ENCODE data around the gene GRIA3. TPM values are rescaled to one million over a fixed set of nuclear protein-coding genes. Genes with fewer than 3 reads are reported as not detected.
"Not testable (repeated sequence)": the region's sequence is repeated elsewhere in the genome, so short reads cannot be mapped to it uniquely, and the experiment has no call there.

The GRIA3 gene
- total RNA-seq, 2 experiments from 2014 or later, result not detected

- no peaks in the 10 kb centered on the region for H3K36me3 Mint-ChIP-seq (ENCODE audit: low read depth)
- ChIA-PET CTCF (no interaction called here), POLR2A (no interaction called here)
- H3K4me3 Mint-ChIP-seq, result no peak overlapping the region
- no peaks in the 10 kb centered on the region for H3K4me1 Mint-ChIP-seq
- no peaks in the 10 kb centered on the region for H3K9me3 Mint-ChIP-seq
- no peak for DNase-seq
- H3K27ac Mint-ChIP-seq, result no peak overlapping the region
- H3K27me3 Mint-ChIP-seq, result peaks cover 2% of the 10 kb centered on the region
Observed at GRCh38 chrX:123481913-123482851, 298.1 kb downstream of the GRIA3 start.

GRCh38 chrX:123486297-123486696 is 302.2 kb downstream of the GRIA3 start:
- CTCF ChIA-PET, result no interaction called here

DNA sequence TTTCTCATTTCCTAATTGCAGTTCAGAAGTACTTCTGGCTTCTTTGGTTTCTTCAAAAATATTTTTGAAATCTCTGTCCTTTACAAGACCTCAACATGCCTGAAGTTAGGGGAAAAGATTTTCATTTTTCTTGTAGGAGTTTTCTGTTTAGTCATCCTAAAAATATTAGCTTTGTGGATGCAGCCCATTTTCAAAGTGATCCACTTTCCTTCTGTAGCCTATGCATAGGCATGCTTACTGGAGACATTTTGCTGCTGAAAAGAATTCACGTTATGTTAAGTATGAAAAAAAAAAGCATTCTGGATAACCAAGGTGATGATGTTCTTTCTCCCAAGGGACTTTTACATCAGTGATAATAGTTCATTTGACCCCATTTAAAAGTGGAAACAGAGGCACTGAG is 303.2 kb downstream of the GRIA3 start:
- POLR2A ChIA-PET, result no interaction called here
- no peaks in the 10 kb centered on the region for H3K27me3 Mint-ChIP-seq
- H3K36me3 Mint-ChIP-seq (ENCODE audit: low read depth), result no peaks in the 10 kb centered on the region
- H3K9me3 Mint-ChIP-seq, result no peaks in the 10 kb centered on the region
- DNase-seq, result no peak
- H3K4me3 Mint-ChIP-seq, result no peak overlapping the region
- CTCF ChIA-PET, result no interaction called here
- H3K27ac Mint-ChIP-seq, result no peak overlapping the region
- H3K4me1 Mint-ChIP-seq, result no peaks in the 10 kb centered on the region

More at GRCh38 chrX:123486297-123486696, 302.2 kb downstream of the GRIA3 start:
- H3K4me3 Mint-ChIP-seq, result no peak overlapping the region
- DNase-seq, result no peak
- no peaks in the 10 kb centered on the region for H3K27me3 Mint-ChIP-seq
- no peaks in the 10 kb centered on the region for H3K4me1 Mint-ChIP-seq
- no peak overlapping the region for H3K27ac Mint-ChIP-seq
- H3K36me3 Mint-ChIP-seq (ENCODE audit: low read depth), result no peaks in the 10 kb centered on the region
- POLR2A ChIA-PET, result no interaction called here
- no peaks in the 10 kb centered on the region for H3K9me3 Mint-ChIP-seq

DNA sequence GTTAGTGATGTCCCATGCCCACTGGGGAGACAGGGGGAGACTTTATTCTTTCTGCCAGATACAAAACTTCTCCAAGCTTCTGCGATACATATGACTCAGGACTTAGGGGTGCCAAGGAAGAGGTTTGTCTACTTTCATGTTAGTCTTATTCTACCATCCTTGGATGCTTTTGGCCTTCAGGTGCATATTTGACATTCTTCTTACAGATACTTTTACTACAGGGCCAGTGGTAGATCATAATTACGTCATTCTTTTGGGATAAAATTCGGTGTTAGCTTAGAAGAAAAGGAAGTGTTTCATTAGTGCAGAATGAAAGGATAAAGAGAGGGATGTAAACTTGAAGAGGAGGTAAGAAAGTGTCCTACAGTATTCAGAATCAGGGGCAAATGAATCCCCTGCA is 303.6 kb downstream of the GRIA3 start:
- no peak overlapping the region for H3K27ac Mint-ChIP-seq
- no peak for DNase-seq
- CTCF ChIA-PET, result no interaction called here
- no peak overlapping the region for H3K4me3 Mint-ChIP-seq
- POLR2A ChIA-PET, result no interaction called here
- no peaks in the 10 kb centered on the region for H3K36me3 Mint-ChIP-seq (ENCODE audit: low read depth)
- H3K9me3 Mint-ChIP-seq, result no peaks in the 10 kb centered on the region
- no peaks in the 10 kb centered on the region for H3K27me3 Mint-ChIP-seq
- no peaks in the 10 kb centered on the region for H3K4me1 Mint-ChIP-seq

DNA sequence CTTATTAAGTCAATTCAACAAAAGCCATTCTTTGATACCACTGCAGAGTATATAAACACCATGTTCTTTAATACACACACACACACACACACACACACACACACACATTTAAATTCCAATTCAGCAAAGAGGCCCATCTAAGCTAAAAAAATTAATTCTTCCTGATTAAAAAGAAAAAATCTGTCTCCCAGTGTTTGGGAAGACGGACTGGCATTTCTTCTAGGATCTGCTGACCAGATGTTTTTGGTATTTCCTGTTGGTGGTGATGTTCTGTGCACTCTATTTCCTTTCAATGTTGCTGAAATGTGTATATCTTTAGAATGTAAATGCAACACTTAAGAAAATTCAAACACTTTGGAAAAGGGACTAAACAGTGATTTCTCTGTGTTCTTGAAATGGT is 304.9 kb downstream of the GRIA3 start:
- H3K9me3 Mint-ChIP-seq, result no peaks in the 10 kb centered on the region
- H3K27ac Mint-ChIP-seq, result no peak overlapping the region
- POLR2A ChIA-PET, result no interaction called here
- H3K4me1 Mint-ChIP-seq, result no peaks in the 10 kb centered on the region
- no peak for DNase-seq
- no peak overlapping the region for H3K4me3 Mint-ChIP-seq
- CTCF ChIA-PET, result no interaction called here
- no peaks in the 10 kb centered on the region for H3K27me3 Mint-ChIP-seq
- H3K36me3 Mint-ChIP-seq (ENCODE audit: low read depth), result no peaks in the 10 kb centered on the region

- no peak for DNase-seq
- H3K27me3 Mint-ChIP-seq, result no peaks in the 10 kb centered on the region
- no peak overlapping the region for H3K4me3 Mint-ChIP-seq
- no peaks in the 10 kb centered on the region for H3K4me1 Mint-ChIP-seq
- ChIA-PET POLR2A (no interaction called here), CTCF (no interaction called here)
- H3K36me3 Mint-ChIP-seq (ENCODE audit: low read depth), result no peaks in the 10 kb centered on the region
- H3K27ac Mint-ChIP-seq, result no peak overlapping the region
- no peaks in the 10 kb centered on the region for H3K9me3 Mint-ChIP-seq
Observed at GRCh38 chrX:123493857-123494256, 309.8 kb downstream of the GRIA3 start.

- ChIA-PET CTCF (no interaction called here), POLR2A (no interaction called here)
- no peaks in the 10 kb centered on the region for H3K27me3 Mint-ChIP-seq
- no peaks in the 10 kb centered on the region for H3K36me3 Mint-ChIP-seq (ENCODE audit: low read depth)
- no peak overlapping the region for H3K27ac Mint-ChIP-seq
- H3K4me1 Mint-ChIP-seq, result no peaks in the 10 kb centered on the region
- no peak overlapping the region for H3K4me3 Mint-ChIP-seq
- no peaks in the 10 kb centered on the region for H3K9me3 Mint-ChIP-seq
- DNase-seq, result no peak
Observed at GRCh38 chrX:123499787-123500186, 315.7 kb downstream of the GRIA3 start.

GRCh38 chrX:123504047-123504446 is 320.0 kb downstream of the GRIA3 start:
- Mint-ChIP-seq H3K4me3 (no peak overlapping the region), H3K27me3 (no peaks in the 10 kb centered on the region), H3K36me3 (ENCODE audit: low read depth) (no peaks in the 10 kb centered on the region), H3K9me3 (no peaks in the 10 kb centered on the region), H3K27ac (no peak overlapping the region), H3K4me1 (no peaks in the 10 kb centered on the region)
- ChIA-PET POLR2A (no interaction called here), CTCF (no interaction called here)
- no peak for DNase-seq

DNA sequence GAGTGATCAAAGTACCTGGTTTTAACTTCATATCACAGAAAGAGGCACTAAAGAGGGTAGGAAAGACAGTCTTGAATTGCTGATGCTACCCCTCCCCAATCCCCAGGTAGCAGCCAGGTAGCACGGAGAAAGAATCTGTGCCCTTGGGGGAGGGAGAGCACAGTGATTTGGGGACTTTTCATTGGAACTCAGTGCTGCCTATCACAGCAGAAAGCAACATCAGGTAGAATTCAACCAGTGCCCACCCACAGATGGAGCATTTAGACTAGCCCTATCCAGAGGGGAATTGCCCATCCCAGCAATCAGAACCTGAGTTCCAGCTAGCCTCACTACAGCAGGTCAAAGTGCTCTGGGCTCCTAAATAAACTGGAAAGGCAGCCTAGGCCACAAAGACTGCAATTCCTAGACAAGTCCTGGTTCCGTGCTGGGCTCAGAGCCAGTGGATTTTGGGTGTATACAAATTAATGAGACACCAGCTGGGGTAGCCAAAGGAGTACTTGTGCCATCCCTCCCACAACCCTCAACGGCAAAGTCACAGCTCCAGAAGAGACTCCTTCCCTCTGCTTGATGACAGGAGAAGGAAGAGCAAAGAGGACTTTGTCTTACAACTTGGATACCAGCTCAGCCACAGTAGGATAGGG is 320.7 kb downstream of the GRIA3 start:
- H3K27ac Mint-ChIP-seq, result no peak overlapping the region
- no peaks in the 10 kb centered on the region for H3K4me1 Mint-ChIP-seq
- DNase-seq, result no peak
- no peaks in the 10 kb centered on the region for H3K27me3 Mint-ChIP-seq
- ChIA-PET CTCF (no interaction called here), POLR2A (no interaction called here)
- H3K9me3 Mint-ChIP-seq, result no peaks in the 10 kb centered on the region
- no peak overlapping the region for H3K4me3 Mint-ChIP-seq
- no peaks in the 10 kb centered on the region for H3K36me3 Mint-ChIP-seq (ENCODE audit: low read depth)

DNA sequence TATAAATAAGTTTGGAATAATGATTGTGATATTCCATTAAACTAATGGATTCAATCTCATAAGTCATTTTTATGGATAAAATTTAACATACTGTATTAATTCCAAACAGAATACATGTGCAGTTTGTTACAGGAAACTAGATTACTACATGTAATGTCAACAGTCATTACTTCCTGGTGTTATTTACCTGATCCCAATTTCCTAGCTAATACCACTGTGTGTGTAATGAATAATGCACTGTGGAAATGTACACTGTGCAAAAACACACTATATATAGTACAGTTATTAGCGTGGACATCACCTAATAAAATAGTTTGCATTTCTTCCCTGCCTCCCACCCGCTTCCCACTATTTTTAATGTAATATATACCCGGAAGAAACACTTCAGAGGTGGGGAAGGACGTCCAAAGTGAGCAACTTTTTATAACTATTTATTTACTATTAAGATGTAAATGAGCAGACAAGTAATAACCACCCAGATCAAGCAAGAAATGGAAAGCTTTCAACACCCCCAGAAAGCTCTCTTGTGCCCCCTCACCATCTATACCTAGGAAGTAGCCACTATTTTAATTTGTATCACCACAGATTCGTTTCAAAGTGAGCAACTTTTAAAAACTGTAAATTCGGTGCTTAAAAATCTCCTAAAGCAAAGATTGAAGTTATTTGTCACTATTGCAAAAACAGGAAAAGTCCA is 329.7 kb downstream of the GRIA3 start:
- no peak for DNase-seq
- Mint-ChIP-seq H3K27me3 (no peaks in the 10 kb centered on the region), H3K4me1 (no peaks in the 10 kb centered on the region), H3K27ac (no peak overlapping the region), H3K36me3 (ENCODE audit: low read depth) (no peaks in the 10 kb centered on the region), H3K9me3 (peaks cover 7% of the 10 kb centered on the region), H3K4me3 (no peak overlapping the region)
- ChIA-PET POLR2A (no interaction called here), CTCF (no interaction called here)

GRCh38 chrX:123514279-123514640 is 330.2 kb downstream of the GRIA3 start:
- H3K9me3 Mint-ChIP-seq; H3K27ac Mint-ChIP-seq; H3K36me3 Mint-ChIP-seq (ENCODE audit: low read depth); DNase-seq; H3K4me1 Mint-ChIP-seq; CTCF ChIA-PET; H3K4me3 Mint-ChIP-seq; H3K27me3 Mint-ChIP-seq; POLR2A ChIA-PET: not testable (repeated sequence)

DNA sequence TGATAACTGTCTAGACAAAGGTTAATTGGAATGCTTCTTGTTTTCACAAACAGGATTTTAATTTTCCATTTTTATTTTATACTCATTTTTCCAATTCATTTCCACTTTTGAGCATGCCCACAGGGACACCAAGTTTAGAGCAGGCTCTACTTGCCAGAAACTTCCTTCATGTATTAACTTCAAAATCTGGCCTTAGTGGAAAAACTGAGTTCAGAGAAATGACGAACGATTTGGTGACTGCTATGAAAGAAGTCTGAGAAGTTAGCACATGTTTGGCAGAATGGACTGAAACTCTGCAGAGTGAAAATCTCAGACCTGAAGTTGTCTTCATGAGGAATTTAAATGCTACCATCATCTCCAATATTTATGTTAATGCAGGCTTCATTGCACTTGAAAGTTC is 334.7 kb downstream of the GRIA3 start:
- Mint-ChIP-seq H3K27ac (no peak overlapping the region), H3K9me3 (peaks cover 10% of the 10 kb centered on the region), H3K4me3 (no peak overlapping the region), H3K4me1 (no peaks in the 10 kb centered on the region), H3K36me3 (ENCODE audit: low read depth) (no peaks in the 10 kb centered on the region), H3K27me3 (no peaks in the 10 kb centered on the region)
- ChIA-PET POLR2A (no interaction called here), CTCF (no interaction called here)
- no peak for DNase-seq

DNA sequence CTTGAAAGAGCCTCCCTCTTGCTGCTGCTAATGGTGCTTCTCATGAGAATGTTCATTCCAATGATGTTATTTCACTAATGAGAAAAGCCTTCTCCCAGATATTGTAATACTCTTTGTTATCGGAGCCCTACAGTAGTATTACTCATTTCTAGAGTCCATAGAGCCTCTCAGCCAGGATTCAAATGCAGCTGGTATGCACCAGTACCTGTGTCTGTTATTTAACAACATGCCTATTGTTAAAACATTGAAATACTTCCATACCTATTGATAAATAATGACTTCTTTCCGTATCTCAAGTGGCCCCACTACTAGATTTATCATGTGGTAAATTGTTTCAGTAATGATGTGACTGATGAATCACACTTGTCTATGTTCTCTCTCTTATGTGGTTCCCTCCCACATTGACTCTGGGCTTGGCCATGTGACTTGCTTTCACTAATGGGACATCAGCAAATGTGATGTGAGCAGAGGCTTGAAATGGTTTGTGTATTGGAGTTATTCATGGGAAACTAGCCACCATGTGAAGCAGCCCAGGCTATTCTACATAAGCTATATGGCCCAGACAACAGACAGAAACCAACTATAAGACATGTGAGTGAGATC is 341.1 kb downstream of the GRIA3 start:
- Mint-ChIP-seq H3K4me1 (no peaks in the 10 kb centered on the region), H3K27me3 (no peaks in the 10 kb centered on the region), H3K27ac (no peak overlapping the region), H3K36me3 (ENCODE audit: low read depth) (no peaks in the 10 kb centered on the region), H3K4me3 (no peak overlapping the region), H3K9me3 (peaks cover 3% of the 10 kb centered on the region)
- ChIA-PET POLR2A (no interaction called here), CTCF (no interaction called here)
- no peak for DNase-seq

Data from activated CD4-positive, alpha-beta memory T cell treated with anti-CD3 and anti-CD28 coated beads, Interleukin-2, amount 10 ng/mL, durations not matched to agents 7 days and 5 days (primary cell).